ENCODE data around the gene WASF3. TPM values are rescaled to one million over a fixed set of nuclear protein-coding genes. Genes with fewer than 3 reads are reported as not detected.

Gene WASF3
- total and polyA plus RNA-seq, 3 experiments from 2014 or later = 0.20 to 0.24 TPM; not detected in 1

- CTCF ChIA-PET = no interaction called here
- no peak overlapping the region for H3K27ac Mint-ChIP-seq
- peaks cover 0 to 2% (median 0%) of the 10 kb centered on the region in 5 donors for H3K9me3 Mint-ChIP-seq
- Histone ChIP-seq H3K36me3 (ENCODE audit: insufficient read depth, low read length) (no peaks in the 10 kb centered on the region), H3K27ac (ENCODE audit: low read depth, low read length) (no peak overlapping the region), H3K27me3 (ENCODE audit: insufficient read depth, low read length, poor library complexity, severe bottlenecking) (peaks cover 11% of the 10 kb centered on the region), H3K9me3 (ENCODE audit: low read length) (no peaks in the 10 kb centered on the region), H3K4me1 (ENCODE audit: insufficient read depth, low read length) (no peaks in the 10 kb centered on the region), H3K4me3 (ENCODE audit: low read length) (no peak overlapping the region)
- peaks cover 5 to 8% (median 5%) of the 10 kb centered on the region in 3 donors for H3K4me1 Mint-ChIP-seq
- H3K36me3 Mint-ChIP-seq = no peaks in the 10 kb centered on the region
- DNase-seq = no peak
- no peak overlapping the region for H3K4me3 Mint-ChIP-seq
- H3K27me3 Mint-ChIP-seq = peaks cover 14 to 34% of the 10 kb centered on the region in 2 donors
- POLR2A ChIA-PET = interaction anchor here (0.7 kb wide), 1 partner anchor 693 kb away, joined by 7 read pairs; no protein-coding TSS in a partner anchor
Measured at GRCh38 chr13:26563713-26564112, 6.2 kb downstream of the WASF3 start.

DNA sequence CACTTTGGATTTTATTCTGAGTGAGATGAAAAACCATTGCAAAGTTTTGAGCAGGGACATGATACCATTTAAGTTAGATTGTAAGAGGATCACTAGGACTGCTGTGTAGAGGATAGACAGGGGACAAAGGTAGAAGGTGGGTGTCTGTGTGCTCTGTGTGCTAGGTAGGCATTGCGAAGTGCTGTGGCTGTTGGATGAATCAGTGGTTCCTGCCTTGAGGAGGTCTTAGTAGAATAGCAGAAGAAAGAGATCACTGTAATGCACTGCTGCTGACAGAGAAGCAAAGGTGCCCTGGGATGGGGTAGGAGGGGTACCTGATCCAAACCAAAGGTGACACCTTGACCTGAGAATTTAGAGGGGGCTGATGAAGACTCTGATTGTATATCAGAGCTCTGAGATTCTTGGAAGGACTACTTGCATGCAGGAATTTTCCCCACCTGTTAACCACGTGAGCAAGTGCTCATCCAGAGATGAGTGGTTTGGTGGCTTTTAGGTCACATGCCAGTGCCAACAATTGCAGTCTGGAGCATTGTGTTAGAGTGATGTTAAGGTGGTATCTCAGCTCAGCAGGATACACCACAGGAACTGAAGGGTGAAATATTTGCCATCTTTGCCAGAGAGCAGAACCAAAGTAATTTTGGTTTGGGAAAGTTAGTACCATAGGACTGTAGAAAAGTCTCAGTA, 10.8 kb downstream of the WASF3 start:
- no peak for DNase-seq
- Mint-ChIP-seq H3K4me1 (no peaks in the 10 kb centered on the region), H3K9me3 (no peaks in the 10 kb centered on the region), H3K27ac (no peak overlapping the region), H3K36me3 (no peaks in the 10 kb centered on the region), H3K4me3 (no peak overlapping the region), H3K27me3 (peaks cover 7 to 25% of the 10 kb centered on the region in 2 donors)
- Histone ChIP-seq H3K4me1 (ENCODE audit: insufficient read depth, low read length) (no peaks in the 10 kb centered on the region), H3K27ac (ENCODE audit: low read depth, low read length) (no peak overlapping the region), H3K4me3 (ENCODE audit: low read length) (no peak overlapping the region), H3K36me3 (ENCODE audit: insufficient read depth, low read length) (no peaks in the 10 kb centered on the region), H3K9me3 (ENCODE audit: low read length) (no peaks in the 10 kb centered on the region), H3K27me3 (ENCODE audit: insufficient read depth, low read length, poor library complexity, severe bottlenecking) (no peaks in the 10 kb centered on the region)
- POLR2A ChIA-PET = no interaction called here
- CTCF ChIA-PET = no interaction called here

DNA sequence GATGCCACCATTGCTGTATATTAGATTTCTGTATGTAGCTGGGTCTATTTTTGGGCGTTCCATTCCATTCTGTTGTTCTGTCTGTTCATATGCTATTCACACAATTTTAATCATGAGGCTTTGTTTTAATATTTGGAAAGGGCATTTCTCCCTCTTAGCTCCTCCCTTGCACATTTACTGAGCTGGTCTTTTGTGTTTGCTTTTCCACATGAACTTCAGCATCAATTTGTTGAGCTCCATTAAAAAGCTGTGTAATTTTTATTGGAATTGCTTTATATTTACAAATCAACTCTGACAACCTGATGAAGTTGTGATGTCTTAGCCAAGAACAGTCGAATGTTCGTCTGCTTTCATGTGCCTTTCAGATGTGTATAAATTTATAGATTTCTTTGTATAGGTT, 14.0 kb downstream of the WASF3 start:
- Mint-ChIP-seq H3K4me1 (no peaks in the 10 kb centered on the region), H3K36me3 (no peaks in the 10 kb centered on the region), H3K4me3 (no peak overlapping the region), H3K9me3 (peaks cover 0 to 2% (median 0%) of the 10 kb centered on the region in 5 donors), H3K27ac (no peak overlapping the region), H3K27me3 (peaks cover 2 to 14% of the 10 kb centered on the region in 2 donors)
- no peaks in the 10 kb centered on the region for H3K27me3 ChIP-seq (ENCODE audit: insufficient read depth, low read length, poor library complexity, severe bottlenecking)
- H3K9me3 ChIP-seq (ENCODE audit: low read length) = no peaks in the 10 kb centered on the region
- no peaks in the 10 kb centered on the region for H3K4me1 ChIP-seq (ENCODE audit: insufficient read depth, low read length)
- no peak overlapping the region for H3K4me3 ChIP-seq (ENCODE audit: low read length)
- ChIA-PET CTCF (no interaction called here), POLR2A (no interaction called here)
- H3K27ac ChIP-seq (ENCODE audit: low read depth, low read length) = no peak overlapping the region
- no peaks in the 10 kb centered on the region for H3K36me3 ChIP-seq (ENCODE audit: insufficient read depth, low read length)
- no peak for DNase-seq

DNA sequence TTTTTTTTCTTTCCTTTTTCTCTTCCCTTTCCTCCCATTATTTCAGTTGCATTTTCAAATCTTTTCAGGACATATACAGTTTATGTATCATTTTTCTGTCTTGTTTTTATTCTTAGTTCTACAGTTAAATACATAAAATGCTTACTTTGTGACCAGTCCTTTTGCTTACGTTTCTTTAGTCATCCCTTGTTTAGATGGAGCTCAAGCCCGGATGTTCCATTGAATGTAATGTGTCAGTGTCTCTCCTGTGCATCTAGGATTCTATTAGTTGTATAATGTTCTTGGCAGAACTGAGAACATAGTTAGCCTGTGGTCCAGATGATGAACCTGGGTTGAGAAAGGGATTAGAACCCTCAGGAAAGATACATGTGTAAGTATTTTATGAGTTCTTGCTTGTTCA, 17.8 kb downstream of the WASF3 start:
- Mint-ChIP-seq H3K27ac (no peak overlapping the region), H3K4me3 (no peak overlapping the region), H3K27me3 (peaks cover 3 to 8% of the 10 kb centered on the region in 2 donors), H3K36me3 (no peaks in the 10 kb centered on the region), H3K4me1 (no peaks in the 10 kb centered on the region), H3K9me3 (peaks cover 0 to 6% (median 2%) of the 10 kb centered on the region in 5 donors)
- Histone ChIP-seq H3K4me3 (ENCODE audit: low read length) (no peak overlapping the region), H3K27me3 (ENCODE audit: insufficient read depth, low read length, poor library complexity, severe bottlenecking) (no peaks in the 10 kb centered on the region), H3K4me1 (ENCODE audit: insufficient read depth, low read length) (no peaks in the 10 kb centered on the region), H3K27ac (ENCODE audit: low read depth, low read length) (no peak overlapping the region), H3K36me3 (ENCODE audit: insufficient read depth, low read length) (no peaks in the 10 kb centered on the region), H3K9me3 (ENCODE audit: low read length) (no peaks in the 10 kb centered on the region)
- DNase-seq = no peak
- ChIA-PET POLR2A (no interaction called here), CTCF (no interaction called here)

GRCh38 chr13:26579580-26579979, 22.1 kb downstream of the WASF3 start:
- POLR2A ChIA-PET = no interaction called here
- no peaks in the 10 kb centered on the region for H3K9me3 ChIP-seq (ENCODE audit: low read length)
- no peaks in the 10 kb centered on the region for H3K27me3 ChIP-seq (ENCODE audit: insufficient read depth, low read length, poor library complexity, severe bottlenecking)
- CTCF ChIA-PET = no interaction called here
- H3K27ac Mint-ChIP-seq = no peak overlapping the region
- H3K9me3 Mint-ChIP-seq = peaks cover 0 to 6% (median 2%) of the 10 kb centered on the region in 5 donors
- H3K36me3 Mint-ChIP-seq = no peaks in the 10 kb centered on the region
- no peak overlapping the region for H3K4me3 Mint-ChIP-seq
- no peak for DNase-seq
- no peaks in the 10 kb centered on the region for H3K36me3 ChIP-seq (ENCODE audit: insufficient read depth, low read length)
- H3K4me1 ChIP-seq (ENCODE audit: insufficient read depth, low read length) = no peaks in the 10 kb centered on the region
- peaks cover 13 to 21% of the 10 kb centered on the region in 2 donors for H3K27me3 Mint-ChIP-seq
- H3K4me1 Mint-ChIP-seq = no peaks in the 10 kb centered on the region
- H3K27ac ChIP-seq (ENCODE audit: low read depth, low read length) = no peak overlapping the region
- H3K4me3 ChIP-seq (ENCODE audit: low read length) = no peak overlapping the region

- no peaks in the 10 kb centered on the region for H3K36me3 ChIP-seq (ENCODE audit: insufficient read depth, low read length)
- Mint-ChIP-seq H3K9me3 (peaks cover 0 to 6% (median 0%) of the 10 kb centered on the region in 5 donors), H3K4me3 (no peak overlapping the region), H3K4me1 (no peaks in the 10 kb centered on the region), H3K27me3 (peaks cover 13% of the 10 kb centered on the region in 2 donors), H3K36me3 (no peaks in the 10 kb centered on the region), H3K27ac (no peak overlapping the region)
- ChIA-PET CTCF (no interaction called here), POLR2A (no interaction called here)
- H3K4me1 ChIP-seq (ENCODE audit: insufficient read depth, low read length) = no peaks in the 10 kb centered on the region
- no peak for DNase-seq
- no peak overlapping the region for H3K4me3 ChIP-seq (ENCODE audit: low read length)
- no peak overlapping the region for H3K27ac ChIP-seq (ENCODE audit: low read depth, low read length)
- H3K9me3 ChIP-seq (ENCODE audit: low read length) = no peaks in the 10 kb centered on the region
- no peaks in the 10 kb centered on the region for H3K27me3 ChIP-seq (ENCODE audit: insufficient read depth, low read length, poor library complexity, severe bottlenecking)
Measured at GRCh38 chr13:26583662-26584061, 26.2 kb downstream of the WASF3 start.

DNA sequence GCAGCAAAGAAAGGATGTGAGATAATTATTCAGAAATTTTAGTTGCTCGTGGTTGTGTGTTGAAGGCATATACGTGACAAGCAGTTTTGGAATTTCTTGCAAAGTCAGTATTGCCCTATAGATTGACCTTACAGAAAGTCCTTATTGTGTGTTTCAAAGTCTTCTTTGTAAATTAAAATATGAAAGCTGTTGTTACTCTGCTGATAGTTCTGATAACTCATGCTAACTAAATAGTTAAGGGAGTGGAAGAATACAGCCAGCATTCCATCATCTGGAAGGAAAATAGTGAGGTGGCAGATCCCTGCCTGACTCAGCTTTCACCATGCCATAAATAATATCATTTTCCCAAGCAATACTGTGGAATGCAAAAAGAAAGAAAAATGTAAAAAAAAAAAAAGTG, 27.2 kb downstream of the WASF3 start:
- ChIA-PET CTCF (no interaction called here), POLR2A (no interaction called here)
- no peak overlapping the region for H3K4me3 Mint-ChIP-seq
- Histone ChIP-seq H3K27me3 (ENCODE audit: insufficient read depth, low read length, poor library complexity, severe bottlenecking) (no peaks in the 10 kb centered on the region), H3K9me3 (ENCODE audit: low read length) (no peaks in the 10 kb centered on the region), H3K4me1 (ENCODE audit: insufficient read depth, low read length) (no peaks in the 10 kb centered on the region), H3K4me3 (ENCODE audit: low read length) (no peak overlapping the region), H3K27ac (ENCODE audit: low read depth, low read length) (no peak overlapping the region), H3K36me3 (ENCODE audit: insufficient read depth, low read length) (no peaks in the 10 kb centered on the region)
- H3K4me1 Mint-ChIP-seq = no peaks in the 10 kb centered on the region
- no peak overlapping the region for H3K27ac Mint-ChIP-seq
- H3K27me3 Mint-ChIP-seq = peaks cover 11 to 17% of the 10 kb centered on the region in 2 donors
- no peak for DNase-seq
- no peaks in the 10 kb centered on the region for H3K36me3 Mint-ChIP-seq
- peaks cover 0 to 2% (median 0%) of the 10 kb centered on the region in 5 donors for H3K9me3 Mint-ChIP-seq

- Histone ChIP-seq H3K4me1 (ENCODE audit: insufficient read depth, low read length) (no peaks in the 10 kb centered on the region), H3K36me3 (ENCODE audit: insufficient read depth, low read length) (no peaks in the 10 kb centered on the region), H3K4me3 (ENCODE audit: low read length) (no peak overlapping the region), H3K9me3 (ENCODE audit: low read length) (no peaks in the 10 kb centered on the region), H3K27ac (ENCODE audit: low read depth, low read length) (no peak overlapping the region), H3K27me3 (ENCODE audit: insufficient read depth, low read length, poor library complexity, severe bottlenecking) (no peaks in the 10 kb centered on the region)
- no peak for DNase-seq
- H3K9me3 Mint-ChIP-seq = no peaks in the 10 kb centered on the region
- H3K36me3 Mint-ChIP-seq = no peaks in the 10 kb centered on the region
- no peak overlapping the region for H3K4me3 Mint-ChIP-seq
- ChIA-PET POLR2A (no interaction called here), CTCF (no interaction called here)
- H3K27me3 Mint-ChIP-seq = peaks cover 11 to 17% of the 10 kb centered on the region in 2 donors
- H3K4me1 Mint-ChIP-seq = no peaks in the 10 kb centered on the region
- no peak overlapping the region for H3K27ac Mint-ChIP-seq
Measured at GRCh38 chr13:26585136-26585535, 27.7 kb downstream of the WASF3 start.
